Measurements from ENCODE around the gene COL12A1.

Gene COL12A1

GRCh38 chr6:75084872-75085381 is 120.9 kb downstream of the COL12A1 start:
- H3K4me3 ChIP-seq (ENCODE audit: low read depth, low read length), result no peak overlapping the region
- no peak for DNase-seq (ENCODE audit: low read depth, low spot score)
- in situ Hi-C loops (cut with HindIII; ENCODE audit: low sequenced_read_pairs), result no loop called here
- no peak for TF ChIP-seq CTCF (IDR thresholded peaks at IDR 0.05; ENCODE audit: low read depth, low read length)

- no peak for TF ChIP-seq CTCF (IDR thresholded peaks at IDR 0.05; ENCODE audit: low read depth, low read length)
- DNase-seq (ENCODE audit: low read depth, low spot score), result no peak
- no peak overlapping the region for H3K4me3 ChIP-seq (ENCODE audit: low read depth, low read length)
- in situ Hi-C loops (cut with HindIII; ENCODE audit: low sequenced_read_pairs), result no loop called here
Observed at GRCh38 chr6:75084018-75084417, 121.8 kb downstream of the COL12A1 start.

GRCh38 chr6:75081921-75082320 is 123.9 kb downstream of the COL12A1 start:
- peak; percentile 31 for DNase-seq (ENCODE audit: low read depth, low spot score)
- no peak for TF ChIP-seq CTCF (IDR thresholded peaks at IDR 0.05; ENCODE audit: low read depth, low read length)
- in situ Hi-C loops (cut with HindIII; ENCODE audit: low sequenced_read_pairs), result no loop called here
- no peak overlapping the region for H3K4me3 ChIP-seq (ENCODE audit: low read depth, low read length)

GRCh38 chr6:75081047-75081446 is 124.8 kb downstream of the COL12A1 start:
- no peak for DNase-seq (ENCODE audit: low read depth, low spot score)
- TF ChIP-seq CTCF (IDR thresholded peaks at IDR 0.05; ENCODE audit: low read depth, low read length), result no peak
- no peak overlapping the region for H3K4me3 ChIP-seq (ENCODE audit: low read depth, low read length)
- in situ Hi-C loops (cut with HindIII; ENCODE audit: low sequenced_read_pairs), result no loop called here

GRCh38 chr6:75079589-75079988 is 126.3 kb downstream of the COL12A1 start:
- H3K4me3 ChIP-seq (ENCODE audit: low read depth, low read length), result no peak overlapping the region
- TF ChIP-seq CTCF (IDR thresholded peaks at IDR 0.05; ENCODE audit: low read depth, low read length), result no peak
- in situ Hi-C loops (cut with HindIII; ENCODE audit: low sequenced_read_pairs), result no loop called here
- DNase-seq (ENCODE audit: low read depth, low spot score), result peak; percentile 17

GRCh38 chr6:75077701-75078100 is 128.2 kb downstream of the COL12A1 start:
- no peak for TF ChIP-seq CTCF (IDR thresholded peaks at IDR 0.05; ENCODE audit: low read depth, low read length)
- no peak for DNase-seq (ENCODE audit: low read depth, low spot score)
- H3K4me3 ChIP-seq (ENCODE audit: low read depth, low read length), result no peak overlapping the region
- in situ Hi-C loops (cut with HindIII; ENCODE audit: low sequenced_read_pairs), result no loop called here

GRCh38 chr6:75076009-75076408 is 129.8 kb downstream of the COL12A1 start:
- in situ Hi-C loops (cut with HindIII; ENCODE audit: low sequenced_read_pairs), result no loop called here
- H3K4me3 ChIP-seq (ENCODE audit: low read depth, low read length), result no peak overlapping the region
- no peak for TF ChIP-seq CTCF (IDR thresholded peaks at IDR 0.05; ENCODE audit: low read depth, low read length)
- DNase-seq (ENCODE audit: low read depth, low spot score), result no peak
